ENCODE data around the gene KLK4.

Gene KLK4, protein sequence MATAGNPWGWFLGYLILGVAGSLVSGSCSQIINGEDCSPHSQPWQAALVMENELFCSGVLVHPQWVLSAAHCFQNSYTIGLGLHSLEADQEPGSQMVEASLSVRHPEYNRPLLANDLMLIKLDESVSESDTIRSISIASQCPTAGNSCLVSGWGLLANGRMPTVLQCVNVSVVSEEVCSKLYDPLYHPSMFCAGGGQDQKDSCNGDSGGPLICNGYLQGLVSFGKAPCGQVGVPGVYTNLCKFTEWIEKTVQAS

DNA sequence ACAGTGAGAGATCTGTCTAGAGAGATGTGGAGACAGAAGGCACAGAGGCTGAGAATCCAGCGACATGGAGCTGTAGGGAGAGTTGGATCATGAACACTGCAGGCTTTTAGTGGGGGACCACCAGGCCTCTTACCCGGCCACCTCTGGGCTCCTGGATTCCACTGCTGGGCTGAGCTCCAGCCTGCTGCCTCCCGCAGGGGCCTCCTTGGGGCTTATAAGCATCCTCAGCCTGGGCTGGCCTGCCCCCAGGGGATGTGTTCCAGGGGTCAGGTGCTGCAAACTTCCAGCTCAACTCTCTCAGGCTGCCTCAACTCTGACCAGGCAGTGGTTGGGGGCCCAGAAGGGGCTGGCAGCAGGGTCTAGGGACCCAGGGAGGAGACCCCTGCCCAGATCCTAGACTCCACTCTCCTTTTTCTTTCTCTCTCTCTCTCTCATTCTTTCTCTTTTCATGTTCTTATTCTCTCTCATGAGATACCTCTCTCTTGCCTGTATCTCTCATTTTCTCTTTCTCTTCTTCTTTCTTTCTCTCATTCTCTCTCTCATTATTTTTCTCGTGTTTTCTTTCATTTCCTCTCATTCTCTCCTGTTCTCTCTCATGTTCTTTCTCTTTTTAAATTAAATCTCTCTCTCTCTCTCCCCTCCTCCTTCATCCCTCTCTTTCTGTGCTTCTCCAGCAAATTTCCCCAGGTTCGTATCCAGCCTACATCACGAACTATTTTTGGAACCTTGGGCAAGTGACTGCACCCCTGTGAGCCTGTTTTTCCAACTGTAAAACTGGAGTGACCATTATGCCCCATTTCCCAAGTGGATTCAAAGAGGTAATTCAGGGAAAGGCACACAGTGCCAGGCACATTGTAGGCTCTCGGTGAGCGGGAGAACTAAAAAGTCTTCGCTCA lies at the start of gene KLK4:
TSS of gene KLK4 (minus strand) at position 190 of the 896 bp plus-strand sequence. CDS start 657 bp downstream, outside the sequence.
- no peak for DNase-seq (ENCODE audit: low read depth in 2 of 2, low spot score in 1 of 2)

GRCh38 chr19:50959731-50960500 lies 48.7 kb upstream of the KLK4 start:
- no peak for DNase-seq (ENCODE audit: low read depth in 2 of 2, low spot score in 1 of 2)

- DNase-seq (ENCODE audit: low read depth in 2 of 2, low spot score in 1 of 2) = no peak
Observed at GRCh38 chr19:50957587-50957986, 46.4 kb upstream of the KLK4 start.

- DNase-seq (ENCODE audit: low read depth in 2 of 2, low spot score in 1 of 2) = no peak
Observed at GRCh38 chr19:50952910-50953309, 41.7 kb upstream of the KLK4 start, which contains the start of gene KLK5. Gene KLK5 (minus strand): TSS chr19:50953038. CDS start chr19:50952657, 381 bp downstream.

DNA sequence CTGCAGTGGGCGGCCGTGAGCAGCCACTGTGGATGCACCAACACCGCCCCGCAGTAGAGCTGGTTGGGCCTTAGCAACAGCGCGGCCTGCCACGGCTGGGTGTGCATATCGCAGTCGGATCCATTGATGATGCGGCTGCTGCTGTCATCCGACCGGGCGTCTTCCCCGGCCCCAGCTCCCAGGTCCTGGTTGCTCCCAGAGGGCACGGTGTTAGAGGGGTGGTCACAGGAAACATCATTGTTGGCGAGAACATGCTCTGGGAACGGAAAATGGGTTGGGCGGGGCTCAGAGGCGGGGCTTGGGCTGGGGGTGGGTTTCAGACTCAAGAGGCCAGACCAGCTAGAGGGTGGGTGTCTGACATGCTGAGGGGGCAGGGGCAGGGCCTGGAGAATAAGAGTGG lies 38.7 kb upstream of the KLK4 start:
- no peak for DNase-seq (ENCODE audit: low read depth in 2 of 2, low spot score in 1 of 2)

DNA sequence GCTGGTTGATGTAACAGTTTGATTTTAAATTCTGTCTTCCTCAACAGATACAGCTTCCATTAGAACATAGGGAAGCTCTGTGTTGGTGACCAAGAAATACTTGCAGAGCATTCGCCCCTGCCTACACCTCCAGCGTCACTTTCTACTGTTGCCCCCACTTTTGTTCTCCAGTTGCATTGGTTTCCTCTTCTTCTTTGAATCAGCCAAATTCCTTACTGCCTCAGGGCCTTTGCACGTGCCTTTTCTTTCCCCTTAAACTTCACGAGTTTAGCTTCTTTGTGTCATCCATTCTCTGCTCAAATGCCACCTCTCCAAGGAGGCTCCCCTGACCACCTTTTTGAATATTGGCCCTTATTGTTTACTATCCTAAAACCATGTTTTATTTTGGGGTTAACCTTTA lies 35.9 kb upstream of the KLK4 start:
- DNase-seq (ENCODE audit: low read depth in 2 of 2, low spot score in 1 of 2) = no peak

GRCh38 chr19:50944795-50945194 lies 33.6 kb upstream of the KLK4 start:
- DNase-seq (ENCODE audit: low read depth in 2 of 2, low spot score in 1 of 2) = no peak

DNA sequence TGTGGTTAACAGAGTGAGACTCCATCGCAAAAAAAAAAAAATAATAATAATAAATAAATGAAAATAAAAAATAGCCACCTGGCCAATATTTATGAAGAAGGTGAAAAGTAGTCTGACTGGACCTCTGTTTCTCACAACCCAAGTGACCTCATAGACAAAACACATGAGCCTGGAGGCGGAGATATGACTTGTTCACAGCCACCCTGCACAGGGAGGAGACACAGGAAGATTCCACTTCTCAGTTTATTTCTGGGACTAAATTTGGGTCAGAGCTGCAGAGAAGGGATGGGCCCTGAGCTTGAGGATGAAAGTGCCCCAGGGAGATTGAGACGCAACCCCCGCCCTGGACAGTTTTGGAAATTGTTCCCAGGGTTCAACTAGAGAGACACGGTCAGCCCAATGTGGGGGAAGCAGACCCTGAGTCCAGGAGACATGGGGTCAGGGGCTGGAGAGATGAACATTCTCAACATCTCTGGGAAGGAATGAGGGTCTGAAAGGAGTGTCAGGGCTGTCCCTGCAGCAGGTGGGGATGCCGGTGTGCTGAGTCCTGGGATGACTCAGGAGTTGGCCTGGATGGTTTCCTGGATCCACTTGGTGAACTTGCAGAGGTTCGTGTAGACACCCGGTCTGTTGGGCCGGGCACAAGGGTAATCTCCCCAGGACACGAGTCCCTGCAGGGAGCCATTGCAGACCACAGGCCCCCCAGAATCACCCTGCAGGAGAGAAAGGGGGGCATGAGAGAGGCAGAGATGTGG lies 32.1 kb upstream of the KLK4 start:
- DNase-seq (ENCODE audit: low read depth in 2 of 2, low spot score in 1 of 2) = no peak

GRCh38 chr19:50939596-50939995 lies 28.4 kb upstream of the KLK4 start:
- no peak for DNase-seq (ENCODE audit: low read depth in 2 of 2, low spot score in 1 of 2)

DNA sequence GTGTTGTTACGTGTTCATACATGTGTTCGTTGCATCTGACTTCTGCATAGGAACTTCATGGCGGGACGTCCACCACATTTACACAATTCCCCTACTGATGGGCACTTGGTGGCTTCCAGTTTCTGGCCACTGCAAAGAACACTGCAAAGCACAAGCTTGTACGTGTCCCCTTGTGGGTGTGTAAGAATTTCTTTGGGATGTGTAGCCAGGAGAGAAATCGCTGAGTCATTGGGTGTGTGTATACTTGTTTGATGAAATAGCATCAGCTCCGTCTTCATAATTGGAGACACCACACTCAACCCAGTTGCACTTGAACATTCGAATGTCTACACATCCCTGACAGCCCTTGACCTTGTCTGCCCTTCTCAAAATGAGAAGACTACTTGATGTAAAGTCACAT lies 22.4 kb upstream of the KLK4 start:
- no peak for DNase-seq (ENCODE audit: low read depth in 2 of 2, low spot score in 1 of 2)

- no peak for DNase-seq (ENCODE audit: low read depth in 2 of 2, low spot score in 1 of 2)
Observed at GRCh38 chr19:50932690-50933083, 21.5 kb upstream of the KLK4 start.

- no peak for DNase-seq (ENCODE audit: low read depth in 2 of 2, low spot score in 1 of 2)
Observed at GRCh38 chr19:50932018-50932689, 21.0 kb upstream of the KLK4 start.

DNA sequence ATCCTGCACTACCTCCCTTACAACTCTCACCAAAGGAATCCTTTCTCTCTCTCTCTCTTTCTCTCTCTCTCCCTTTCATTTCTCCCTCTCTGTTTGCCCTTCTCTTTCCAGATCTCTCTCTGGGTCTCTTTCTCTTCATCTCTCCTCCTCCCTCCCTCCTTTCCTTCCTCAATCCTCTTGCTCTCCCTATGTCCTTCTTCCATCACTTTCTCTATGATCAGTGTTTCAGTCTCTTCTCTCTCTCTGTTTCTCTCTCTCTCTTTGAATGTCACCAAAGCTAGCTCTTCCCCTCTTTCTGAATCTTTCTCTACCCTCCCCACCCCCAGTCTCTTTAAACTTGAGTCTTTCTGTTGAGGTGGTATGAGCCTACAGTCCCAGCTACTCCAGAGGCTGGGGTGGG lies 19.8 kb upstream of the KLK4 start:
- DNase-seq (ENCODE audit: low read depth in 2 of 2, low spot score in 1 of 2) = no peak

- no peak for DNase-seq (ENCODE audit: low read depth in 2 of 2, low spot score in 1 of 2)
Observed at GRCh38 chr19:50928831-50929230, 17.6 kb upstream of the KLK4 start.

GRCh38 chr19:50926144-50926543 lies 14.9 kb upstream of the KLK4 start:
- no peak for DNase-seq (ENCODE audit: low read depth in 2 of 2, low spot score in 1 of 2)

- no peak for DNase-seq (ENCODE audit: low read depth in 2 of 2, low spot score in 1 of 2)
Observed at GRCh38 chr19:50925734-50926133, 14.5 kb upstream of the KLK4 start.

GRCh38 chr19:50924586-50924985 lies 13.4 kb upstream of the KLK4 start:
- no peak for DNase-seq (ENCODE audit: low read depth in 2 of 2, low spot score in 1 of 2)

DNA sequence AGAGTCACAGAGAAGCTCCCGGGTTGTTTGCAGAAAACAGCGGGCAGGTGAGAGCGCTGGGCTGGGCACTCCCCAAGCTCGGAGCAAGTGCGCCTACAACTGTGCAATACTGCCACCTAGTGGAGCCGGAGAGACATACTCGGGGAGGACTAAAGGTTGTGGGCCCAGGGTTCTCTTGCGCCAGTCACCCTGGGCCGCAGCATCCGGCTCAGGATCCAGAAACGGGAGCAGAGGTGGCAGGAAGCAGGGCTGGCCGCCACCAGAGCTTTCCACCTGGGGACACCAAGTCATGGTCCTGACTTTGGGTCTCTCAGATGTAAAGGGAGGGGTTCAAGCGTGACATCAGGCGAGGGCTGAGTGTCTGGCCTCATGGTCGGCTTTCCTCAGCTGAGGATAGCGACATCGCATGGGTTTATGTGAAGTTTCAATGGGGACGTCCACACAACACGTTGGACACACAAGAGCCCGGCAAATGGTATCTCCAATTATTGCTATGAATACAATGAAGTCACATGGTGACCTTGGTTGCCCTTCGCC lies 11.2 kb upstream of the KLK4 start:
- DNase-seq (ENCODE audit: low read depth in 2 of 2, low spot score in 1 of 2) = peak; percentile 39 to 51

DNA sequence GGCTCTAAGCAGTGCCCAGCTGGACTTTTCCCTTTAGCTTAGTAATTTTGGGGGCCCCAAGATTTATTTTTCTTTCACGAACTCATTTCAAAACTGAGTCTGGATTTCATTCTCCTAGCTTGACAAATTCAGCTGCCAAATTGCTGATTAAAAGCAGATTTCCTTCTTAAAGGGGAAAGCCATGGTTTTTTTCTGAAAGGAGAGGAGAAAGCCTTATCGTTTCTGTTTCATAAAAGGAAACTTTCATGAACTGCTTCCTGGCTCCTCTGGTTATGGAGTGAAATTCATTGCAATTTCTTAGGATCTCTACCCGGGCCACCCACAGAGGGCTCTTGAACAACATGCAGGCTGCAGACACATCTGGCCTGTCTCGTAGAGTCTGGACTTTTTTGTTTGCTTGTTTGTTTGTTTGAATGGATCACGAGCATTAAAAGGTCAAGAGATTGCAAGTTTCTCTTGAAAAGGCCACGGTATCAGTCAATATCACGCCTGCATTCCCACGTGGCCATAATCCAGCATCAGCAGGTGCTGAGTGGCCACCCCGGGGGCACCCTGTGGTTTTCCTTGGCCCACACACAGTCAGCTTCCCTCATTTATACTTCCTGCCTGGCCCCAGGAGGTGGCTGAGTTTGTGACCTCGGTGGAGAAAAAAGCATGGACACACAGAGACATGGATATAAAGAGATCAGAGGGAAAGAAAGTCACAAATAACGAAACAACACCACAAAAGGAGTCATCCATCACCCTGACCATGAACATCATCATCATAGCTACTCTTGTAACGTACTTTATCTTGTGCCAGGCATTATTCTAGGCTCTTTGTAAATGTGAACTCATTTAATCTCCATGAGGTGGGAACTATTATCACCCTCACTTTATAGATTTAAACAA lies 10.5 kb upstream of the KLK4 start:
- DNase-seq (ENCODE audit: low read depth in 2 of 2, low spot score in 1 of 2) = no peak

All from stimulated activated CD8-positive, alpha-beta memory T cell treated with anti-CD3 and anti-CD28 coated beads, Interleukin-4, amount 100 ng/mL, for 4 hours (primary cell).